CD14-positive monocyte (primary cell): ENCODE results near the gene LAMB1. TPM values are rescaled to one million over a fixed set of nuclear protein-coding genes. Genes with fewer than 3 reads are reported as not detected.

Source experiments
- DNase-seq, 3 donors: peaks; one replicate each; pipeline ENCODE4 v3.0.0-alpha.2; 2011 to 2022
- H2AFZ ChIP-seq: 2 replicates; pipeline ENCODE4 v1.6.0; 2012; ENCODE audit warnings: mild to moderate bottlenecking, low read depth, low read length, inconsistent platforms; ENCODE audit not compliant: insufficient read depth, poor library complexity, severe bottlenecking
- H3K27ac ChIP-seq, 2 donors: 1 replicate in 1 of 2; 2 replicates in 1 of 2; pipeline ENCODE4 v1.5.1; 2012 to 2013; ENCODE audit warnings: low read length in 2 of 2, control low read depth in 1 of 2, inconsistent platforms in 1 of 2, low read depth in 1 of 2, mild to moderate bottlenecking in 1 of 2
- H3K27me3 ChIP-seq, 2 donors: one replicate each; pipeline versions ENCODE4 v1.6.0 to v1.6.1; 2011 to 2013; ENCODE audit warnings: low read length in 2 of 2; ENCODE audit not compliant: control insufficient read depth in 2 of 2, insufficient read depth in 2 of 2
- H3K36me3 ChIP-seq, 2 donors: replicated peaks in 1 of 2; 1 replicate in 1 of 2; 2 replicates in 1 of 2; pipeline versions ENCODE4 v1.5.1 to v1.6.1; 2012 to 2013; ENCODE audit warnings: low read length in 2 of 2, control low read depth in 1 of 2, inconsistent platforms in 1 of 2, mild to moderate bottlenecking in 1 of 2; ENCODE audit not compliant: insufficient read depth in 2 of 2, control insufficient read depth in 1 of 2
- H3K4me1 ChIP-seq, 2 donors: 1 replicate in 1 of 2; 2 replicates in 1 of 2; pipeline versions ENCODE4 v1.5.1 to v1.6.1; 2012 to 2013; ENCODE audit warnings: low read length in 2 of 2, control low read depth in 1 of 2, inconsistent platforms in 1 of 2, mild to moderate bottlenecking in 1 of 2, moderate library complexity in 1 of 2; ENCODE audit not compliant: insufficient read depth in 2 of 2, control insufficient read depth in 1 of 2
- H3K4me2 ChIP-seq: replicated peaks from 2 replicates; pipeline ENCODE3; 2012; ENCODE audit warnings: low read length, moderate library complexity, mild to moderate bottlenecking; ENCODE audit not compliant: poor library complexity, severe bottlenecking; ENCODE audit errors: extremely low read depth
- H3K4me3 ChIP-seq, 3 experiments: fragments of 200-600 bp in 1 of 3; sonication (generic) in 1 of 3; replicated peaks in 1 of 3; 1 replicate in 2 of 3; 2 replicates in 1 of 3; pipeline ENCODE4 v1.5.1; 2011 to 2013; ENCODE audit warnings: low read length in 3 of 3, mild to moderate bottlenecking in 3 of 3, control low read depth in 2 of 3, low read depth in 2 of 3, inconsistent platforms in 1 of 3, moderate library complexity in 1 of 3
- H3K79me2 ChIP-seq: 2 replicates; pipeline ENCODE4 v1.6.0; 2012; ENCODE audit warnings: mild to moderate bottlenecking, control low read depth, inconsistent platforms, low read length, moderate library complexity; ENCODE audit not compliant: insufficient read depth
- H3K9ac ChIP-seq: 2 replicates; pipeline ENCODE4 v1.6.0; 2017; ENCODE audit warnings: low read length, mild to moderate bottlenecking; ENCODE audit not compliant: insufficient read depth, poor library complexity, severe bottlenecking
- H3K9me3 ChIP-seq, 2 donors: replicated peaks in 1 of 2; 1 replicate in 1 of 2; 2 replicates in 1 of 2; pipeline versions ENCODE4 v1.5.1 to v1.6.1; 2012 to 2013; ENCODE audit warnings: low read length in 2 of 2, control low read depth in 1 of 2; ENCODE audit not compliant: control insufficient read depth in 1 of 2, insufficient read depth in 1 of 2
- H4K20me1 ChIP-seq: 2 replicates; pipeline ENCODE4 v1.6.0; 2012; ENCODE audit warnings: mild to moderate bottlenecking, low read length, control low read depth, moderate library complexity; ENCODE audit not compliant: insufficient read depth
- H3K27ac Mint-ChIP-seq, 7 donors: one replicate each; pipeline ENCODE4 v1.8.0; 2020; ENCODE audit warnings: mild to moderate bottlenecking in 7 of 7, mixed read lengths in 7 of 7, moderate library complexity in 6 of 7, inconsistent platforms in 2 of 7
- H3K27me3 Mint-ChIP-seq, 3 donors: one replicate each; pipeline ENCODE4 v1.8.0; 2021 to 2022; ENCODE audit warnings: low read depth in 3 of 3, mild to moderate bottlenecking in 3 of 3, mixed read lengths in 3 of 3, moderate library complexity in 3 of 3, inconsistent platforms in 1 of 3
- H3K36me3 Mint-ChIP-seq, 2 donors: one replicate each; pipeline ENCODE4 v1.8.0; 2020; ENCODE audit warnings: mixed read lengths in 2 of 2, inconsistent platforms in 1 of 2, mild to moderate bottlenecking in 1 of 2
- H3K4me1 Mint-ChIP-seq: one replicate; pipeline ENCODE4 v1.8.0; 2020; ENCODE audit warnings: mild to moderate bottlenecking, mixed read lengths
- H3K4me3 Mint-ChIP-seq, 2 donors: one replicate each; pipeline ENCODE4 v1.8.0; 2020; ENCODE audit warnings: mild to moderate bottlenecking in 2 of 2, mixed read lengths in 2 of 2, moderate library complexity in 1 of 2
- H3K9me3 Mint-ChIP-seq, 7 donors: one replicate each; pipeline ENCODE4 v1.8.0; 2020 to 2022; ENCODE audit warnings: mixed read lengths in 7 of 7, mild to moderate bottlenecking in 6 of 7, moderate library complexity in 6 of 7, inconsistent platforms in 2 of 7
- CTCF ChIP-seq: fragments of 200-600 bp; IDR thresholded peaks from one replicate; pipeline ENCODE4 v1.8.0; 2022; ENCODE audit warnings: antibody characterized with exemption, mild to moderate bottlenecking
- WGBS: methylation state at CpG from one replicate; pipeline ENCODE4 v1.1.5; 2013; ENCODE audit warnings: missing lambda C conversion rate; ENCODE audit not compliant: insufficient coverage; 5-methylcytosine and 5-hydroxymethylcytosine counted together
- intact Hi-C, 2 donors: fragments of 100-400 bp; cut with micrococcal nuclease; formaldehyde crosslinking; loops; one replicate each; pipeline versions ENCODE4 v1.15.0 to v1.15.1; 2023
- polyA plus RNA-seq, 3 donors: library from polyadenylated mRNA; depleted of rRNA in 1 of 3; unstranded in 2 of 3; stranded (reverse) in 1 of 3; fragments of 300-500 nt in 2 of 3; fragments of >200 nt in 1 of 3; fragmentation: Illumina TruSeq in 2 of 3; gene quantifications; 1 replicate in 2 of 3; 2 replicates in 1 of 3; pipeline ENCODE4 v1.2.3, GENCODE V29; 2012 to 2021

The LAMB1 gene
- polyA plus RNA-seq, 3 donors, result 0.42 TPM; not detected in 2

DNA sequence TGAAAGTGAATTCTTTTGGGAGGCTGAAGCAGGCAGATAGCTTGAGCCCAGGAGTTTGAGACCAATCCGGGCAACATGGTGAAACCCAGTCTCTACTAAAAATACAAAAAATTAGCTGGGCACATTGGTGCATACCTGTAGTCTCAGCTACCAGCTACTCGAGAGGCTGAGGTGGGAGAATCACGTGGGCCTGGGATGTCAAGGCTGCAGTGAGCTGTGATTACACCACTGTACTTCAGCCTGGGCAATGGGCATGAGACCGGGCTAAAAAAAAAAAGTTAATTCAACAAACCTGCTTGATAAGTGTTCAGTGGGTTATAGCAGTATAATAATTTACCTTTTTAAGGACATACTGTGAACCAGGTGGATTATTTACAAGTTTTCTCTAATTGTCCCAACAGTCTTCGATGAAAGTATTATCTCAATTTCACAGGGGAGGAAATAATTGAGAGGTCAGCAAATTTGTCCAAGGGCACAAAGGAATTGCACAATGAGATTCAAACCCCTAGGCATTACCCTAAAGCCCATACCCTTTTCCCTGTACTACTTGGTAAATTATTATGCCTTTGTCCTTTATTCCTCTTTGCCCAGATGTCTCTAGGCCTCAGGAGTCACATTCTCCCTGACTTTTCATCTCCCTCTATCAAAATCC lies 125.1 kb downstream of the LAMB1 start:
- Histone ChIP-seq H2AFZ (peak overlapping the region; percentile 48), H3K79me2 (no peaks in the 10 kb centered on the region), H3K36me3 (no peaks in the 10 kb centered on the region), H4K20me1 (no peaks in the 10 kb centered on the region), H3K4me1 (peaks cover 18 to 25% of the 10 kb centered on the region in 2 donors), H3K27ac (no peak overlapping the region), H3K9ac (no peak overlapping the region), H3K9me3 (no peaks in the 10 kb centered on the region), H3K4me3 (no peak overlapping the region), H3K27me3 (no peaks in the 10 kb centered on the region), H3K4me2 (no peak overlapping the region)
- Mint-ChIP-seq H3K27ac (no peak overlapping the region), H3K4me3 (no peak overlapping the region), H3K27me3 (peaks cover 1 to 5% (median 4%) of the 10 kb centered on the region in 3 donors), H3K9me3 (no peaks in the 10 kb centered on the region), H3K36me3 (no peaks in the 10 kb centered on the region), H3K4me1 (peaks cover 27% of the 10 kb centered on the region)
- no peak for DNase-seq
- 92% methylated on average over 2 of the region's 5 CpGs for WGBS
- intact Hi-C loops, result loop anchor here (10.0 kb wide), 4 partner anchors 133 to 673 kb away; partner anchors contain the start of gene CBLL1 (in 1 of the 2)
- TF ChIP-seq CTCF, result no peak

DNA sequence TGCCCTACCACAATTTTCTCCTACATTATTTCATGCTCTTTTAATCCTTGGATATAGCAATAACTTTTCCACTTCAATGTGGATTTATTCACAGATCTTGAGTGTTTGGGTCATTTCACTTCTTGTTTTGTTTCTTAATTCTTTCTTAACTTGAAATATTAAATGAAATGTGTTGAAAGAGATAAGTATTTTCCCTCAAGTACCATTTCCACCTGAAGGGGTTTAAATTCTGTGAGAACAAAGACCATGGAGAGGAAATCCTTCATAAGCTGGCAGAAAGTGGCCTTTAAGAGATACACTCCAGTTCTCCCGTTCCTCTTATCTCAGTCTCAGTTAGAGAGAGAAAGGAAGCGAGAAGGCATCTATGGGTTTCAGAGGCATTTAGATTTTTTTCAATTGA lies 126.0 kb downstream of the LAMB1 start:
- Histone ChIP-seq H3K36me3 (no peaks in the 10 kb centered on the region), H3K79me2 (no peaks in the 10 kb centered on the region), H2AFZ (peak overlapping the region; percentile 48), H3K4me3 (no peak overlapping the region), H3K9ac (no peak overlapping the region), H3K27ac (no peak overlapping the region), H3K9me3 (no peaks in the 10 kb centered on the region), H4K20me1 (no peaks in the 10 kb centered on the region), H3K4me2 (no peak overlapping the region), H3K4me1 (peaks cover 18 to 25% of the 10 kb centered on the region in 2 donors), H3K27me3 (no peaks in the 10 kb centered on the region)
- WGBS, result no CpG with 5 or more reads among the region's 2 CpGs
- TF ChIP-seq CTCF, result no peak
- Mint-ChIP-seq H3K4me3 (no peak overlapping the region), H3K36me3 (no peaks in the 10 kb centered on the region), H3K27ac (peak overlapping the region in 3 of 7 donors; percentile 30 to 81 (median 70)), H3K4me1 (peaks cover 27% of the 10 kb centered on the region), H3K9me3 (no peaks in the 10 kb centered on the region), H3K27me3 (peaks cover 0 to 5% (median 0%) of the 10 kb centered on the region in 3 donors)
- intact Hi-C loops, result loop anchor here (10.0 kb wide), 4 partner anchors 132 to 672 kb away; partner anchors contain the start of gene CBLL1 (in 1 of the 2)
- DNase-seq, result no peak
